HG03558 (cell line): ENCODE results near the gene PRPF40B.

Source experiments
- ATAC-seq: cut with Tn5 transposase; IDR thresholded peaks from one replicate; pipeline ENCODE4 v1.9.1; 2021; ENCODE audit warnings: moderate number of reproducible peaks; ENCODE audit not compliant: unreplicated experiment; ENCODE audit errors: extremely low read depth

PRPF40B gene

DNA sequence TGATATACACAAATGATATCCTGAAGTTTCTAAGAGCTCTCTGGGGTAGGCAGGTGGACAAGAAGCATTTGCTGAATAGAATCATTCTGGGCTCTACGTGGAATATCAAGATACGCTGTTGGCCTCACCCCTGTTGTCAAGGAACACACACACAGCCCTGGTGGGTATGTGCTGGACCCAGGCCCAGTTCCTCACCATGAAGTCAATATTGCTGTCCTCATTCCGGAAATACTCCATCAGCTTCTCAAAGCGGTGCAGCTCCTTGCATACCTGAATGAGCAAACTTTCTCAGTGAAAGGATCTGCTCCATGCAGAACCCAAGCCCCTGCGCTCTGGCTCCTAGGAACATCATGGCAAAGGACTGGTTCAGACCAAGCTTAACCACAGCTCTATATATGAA is 31.4 kb downstream of the PRPF40B start:
- ATAC-seq, result no peak

DNA sequence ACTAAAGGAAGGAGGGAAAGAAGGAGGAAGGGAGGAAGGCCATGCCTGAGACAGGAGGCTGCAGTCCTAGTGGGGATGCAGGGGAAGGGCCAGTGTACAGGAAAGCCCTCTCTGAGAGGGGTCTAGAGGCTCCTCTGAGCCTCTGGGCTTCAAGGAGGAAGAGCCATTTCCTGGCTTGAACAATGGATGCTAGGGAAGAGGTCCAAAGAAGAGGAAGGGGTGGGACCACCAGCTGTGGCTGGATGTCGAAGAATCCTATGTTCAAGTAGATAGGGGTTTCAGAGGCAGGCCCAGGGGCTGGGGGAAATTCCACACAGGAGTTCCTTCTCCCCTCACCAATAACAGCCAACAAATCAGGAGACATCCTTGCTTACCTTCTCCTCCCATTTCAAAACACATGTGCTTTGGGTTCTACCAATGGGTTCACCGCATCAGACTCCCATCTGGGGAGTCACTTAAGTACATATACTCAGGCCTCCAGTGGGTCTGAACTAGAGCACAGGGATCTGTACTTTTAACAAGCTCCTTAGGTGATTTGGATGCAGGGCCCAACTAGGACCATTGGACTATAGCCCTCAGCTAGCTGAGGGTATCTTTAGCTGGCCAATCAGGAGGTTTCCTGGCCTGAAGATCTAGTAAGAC is 32.4 kb downstream of the PRPF40B start:
- ATAC-seq, result no peak

DNA sequence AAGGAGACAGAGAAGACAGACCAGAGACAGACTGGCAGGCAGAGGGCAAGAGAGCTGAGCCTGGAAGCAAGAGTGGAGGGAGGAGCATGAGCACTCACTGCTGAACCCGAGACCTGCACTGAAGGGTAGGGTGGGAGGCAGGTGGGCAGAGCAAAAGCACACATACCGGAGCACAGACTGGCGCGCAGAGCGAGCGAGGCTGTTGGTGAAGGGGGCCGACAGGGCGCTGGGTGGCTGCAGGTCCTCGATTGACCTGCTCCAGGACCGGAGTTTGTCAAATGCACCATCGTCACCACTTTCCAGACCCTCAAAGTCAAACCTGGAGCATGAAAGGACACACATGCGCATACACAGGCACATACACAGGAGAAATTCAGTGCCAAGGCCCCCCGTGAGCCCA is 34.9 kb downstream of the PRPF40B start:
- no peak for ATAC-seq

DNA sequence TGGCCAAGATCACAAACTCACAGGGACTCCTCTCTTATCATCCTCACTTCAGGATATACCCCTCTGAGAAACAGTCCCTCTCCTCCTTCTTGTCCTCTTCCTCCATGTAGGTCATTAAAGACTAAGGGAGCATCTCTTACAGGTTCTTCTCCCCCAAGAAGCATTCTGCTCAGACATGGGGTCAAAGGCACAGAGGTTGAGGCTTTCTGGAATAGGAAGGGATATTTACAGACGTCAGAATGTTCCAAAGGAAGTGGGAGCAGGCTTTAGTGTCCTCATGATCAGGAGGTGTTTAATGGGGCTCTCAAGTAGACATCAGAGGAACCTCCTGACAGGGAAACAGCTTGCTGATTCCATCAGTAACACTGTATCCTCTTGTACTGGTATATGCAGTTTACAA is 36.4 kb downstream of the PRPF40B start:
- no peak for ATAC-seq

DNA sequence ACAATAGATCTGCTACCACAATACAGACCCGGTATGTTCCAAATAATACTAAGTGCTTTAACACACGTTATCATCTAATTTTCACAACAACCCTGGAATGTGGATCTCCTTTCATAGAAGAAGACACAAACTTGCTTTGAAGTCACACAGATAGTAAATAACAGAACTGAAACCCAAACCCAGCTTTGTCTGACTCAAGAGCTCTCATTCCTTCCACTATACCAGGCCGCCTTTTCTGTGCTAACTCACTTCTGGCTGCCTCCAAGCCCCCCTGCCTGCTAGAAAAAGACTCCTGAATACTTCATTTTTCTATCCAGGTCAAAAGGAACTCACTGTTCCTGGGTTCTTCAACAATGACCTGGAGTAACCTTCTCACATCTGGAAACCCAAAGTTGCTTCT is 37.8 kb downstream of the PRPF40B start:
- ATAC-seq, result no peak

DNA sequence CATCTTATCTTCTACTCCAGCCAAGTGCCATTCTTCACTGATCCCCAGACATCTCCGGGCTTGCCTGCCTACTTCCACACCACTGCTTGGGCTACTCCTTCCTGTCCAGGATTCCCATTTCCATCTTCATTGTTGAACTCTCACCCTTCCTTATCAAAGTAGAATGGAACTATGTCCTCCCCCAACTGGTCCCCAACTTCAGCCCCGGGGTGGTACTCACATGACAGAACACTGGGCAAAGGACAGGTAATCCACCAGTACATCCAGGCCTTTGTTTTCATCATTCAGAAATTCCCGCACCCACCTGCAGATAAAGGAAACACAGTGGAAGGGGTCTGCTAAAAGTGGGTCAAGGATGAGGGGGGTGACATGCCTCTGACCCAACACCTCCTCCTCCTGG is 38.4 kb downstream of the PRPF40B start:
- no peak for ATAC-seq

DNA sequence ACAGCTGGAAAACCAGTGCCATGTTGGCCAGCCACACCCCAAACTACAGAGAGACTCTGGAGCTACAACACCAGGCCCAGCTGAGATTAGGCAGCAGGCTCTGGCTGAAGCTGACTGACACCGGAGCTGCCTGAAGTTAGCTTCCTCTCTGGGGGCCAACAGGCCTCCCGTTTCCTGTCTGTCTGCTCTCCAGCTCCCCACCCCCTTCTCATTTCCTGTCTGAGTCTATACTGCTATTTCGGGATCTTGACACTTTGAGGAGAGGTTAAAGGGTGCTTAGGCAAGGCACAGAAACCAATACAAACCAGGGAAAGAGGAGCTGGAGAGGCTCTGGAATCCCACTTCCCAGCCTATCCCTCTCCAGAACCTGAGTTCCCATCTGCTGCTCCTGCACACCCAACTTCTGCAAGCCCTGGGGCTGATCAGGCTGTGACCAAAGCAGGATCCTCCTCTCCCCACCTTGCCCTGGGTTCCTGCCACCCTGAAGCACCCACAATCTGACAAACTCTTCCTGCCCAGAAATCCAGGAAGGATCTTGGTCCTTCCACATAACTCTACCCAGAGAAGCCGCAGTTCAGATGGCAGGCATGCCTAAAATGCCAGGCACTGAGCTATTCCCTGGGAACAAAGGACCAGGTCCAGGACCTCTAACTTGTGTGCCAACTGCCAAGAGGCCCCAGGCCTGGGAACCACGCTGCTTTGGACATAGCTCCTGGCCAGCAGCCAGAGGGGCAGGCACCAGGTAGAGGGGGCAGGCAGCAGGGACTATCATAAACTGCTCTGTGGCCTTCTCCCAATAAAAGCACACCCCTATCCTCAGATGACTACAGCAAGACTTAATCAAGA is 39.9 kb downstream of the PRPF40B start:
- no peak for ATAC-seq

DNA sequence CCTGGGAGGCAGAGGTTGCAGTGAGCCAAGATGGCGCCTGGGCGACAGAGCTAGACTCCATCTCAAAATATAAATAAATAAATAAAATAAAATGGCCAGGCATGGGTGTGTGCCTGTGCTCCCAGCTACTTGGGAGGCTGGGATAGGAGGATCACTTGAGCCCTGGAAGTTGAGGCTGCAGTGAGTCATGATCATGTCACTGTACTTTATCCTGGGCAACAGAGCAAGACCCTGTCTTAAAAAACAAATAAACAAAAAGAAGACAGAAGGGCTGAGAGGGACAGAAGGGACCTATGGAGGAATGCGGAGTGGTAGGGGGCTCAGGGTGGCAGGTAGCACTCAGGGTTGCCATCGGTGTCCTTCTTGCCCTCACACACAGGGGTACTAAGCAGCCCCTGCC is 40.8 kb downstream of the PRPF40B start:
- no peak for ATAC-seq

DNA sequence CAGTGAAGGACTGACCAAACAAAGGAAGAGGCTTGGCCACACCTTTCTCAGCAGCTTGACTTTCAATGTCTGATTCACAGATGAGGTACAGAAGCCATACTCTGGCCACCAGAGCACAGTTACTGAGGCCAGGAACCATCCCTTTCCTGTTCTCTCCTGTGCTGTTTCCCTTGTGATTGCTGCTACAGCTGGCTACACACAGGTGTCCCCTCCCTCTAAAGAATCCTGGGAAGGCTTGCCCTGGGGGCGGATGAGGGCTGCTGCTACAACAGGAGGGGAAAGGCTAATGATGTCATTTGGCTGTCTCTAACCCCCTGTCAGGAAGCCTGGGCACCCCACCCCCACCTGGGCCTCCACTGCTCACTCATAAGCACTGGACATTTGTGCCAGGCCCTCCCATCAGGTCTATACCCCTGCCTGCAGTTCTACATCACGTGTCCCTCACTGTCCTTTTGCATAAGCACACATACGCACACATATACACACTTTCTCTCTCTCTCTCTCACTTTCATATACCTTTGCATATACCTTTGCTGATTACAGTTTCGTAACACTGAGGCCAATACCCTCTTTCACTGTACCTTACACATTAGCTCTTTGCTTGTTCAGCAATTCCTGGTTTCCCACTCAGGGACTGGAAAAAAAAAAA is 41.4 kb downstream of the PRPF40B start:
- peak; percentile 63 for ATAC-seq

DNA sequence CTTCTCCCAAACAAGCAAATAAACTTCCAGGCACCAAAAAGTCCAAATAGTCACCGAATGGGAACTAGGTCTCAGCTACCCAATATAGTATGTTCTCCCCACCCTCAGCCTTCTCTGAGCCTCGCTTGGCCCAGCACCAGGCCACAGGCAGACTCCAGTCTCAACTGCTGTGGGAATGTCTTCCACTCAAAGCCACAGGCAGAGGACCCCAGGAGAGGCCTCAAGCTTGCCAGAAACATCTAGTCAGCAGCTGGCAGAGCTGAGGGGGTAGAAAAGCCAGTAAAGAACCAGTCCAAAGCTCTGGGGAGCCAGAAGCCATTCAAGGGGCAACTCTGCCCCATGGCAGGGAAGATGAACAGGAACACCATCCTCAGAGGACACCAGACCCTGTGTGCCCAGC is 42.0 kb downstream of the PRPF40B start:
- no peak for ATAC-seq

DNA sequence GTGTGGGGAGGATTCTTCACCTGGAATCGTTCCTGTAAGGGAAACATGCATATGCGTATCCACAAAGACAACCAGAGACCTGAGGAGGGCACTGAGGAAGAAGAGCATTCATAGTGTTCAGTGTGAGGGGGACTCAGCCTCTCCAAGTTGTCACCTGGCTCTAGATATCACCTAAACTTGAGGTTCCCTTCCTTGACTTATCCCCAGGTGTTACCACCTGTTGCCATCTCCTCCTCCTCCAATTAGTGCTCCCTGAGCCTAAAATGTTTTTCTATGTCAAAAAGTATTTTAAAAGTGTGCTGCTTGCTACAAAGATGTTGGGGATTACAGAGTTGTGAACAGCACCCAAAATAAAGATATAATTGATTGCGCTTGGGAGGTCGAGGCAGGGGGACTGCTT is 42.8 kb downstream of the PRPF40B start:
- ATAC-seq, result no peak

DNA sequence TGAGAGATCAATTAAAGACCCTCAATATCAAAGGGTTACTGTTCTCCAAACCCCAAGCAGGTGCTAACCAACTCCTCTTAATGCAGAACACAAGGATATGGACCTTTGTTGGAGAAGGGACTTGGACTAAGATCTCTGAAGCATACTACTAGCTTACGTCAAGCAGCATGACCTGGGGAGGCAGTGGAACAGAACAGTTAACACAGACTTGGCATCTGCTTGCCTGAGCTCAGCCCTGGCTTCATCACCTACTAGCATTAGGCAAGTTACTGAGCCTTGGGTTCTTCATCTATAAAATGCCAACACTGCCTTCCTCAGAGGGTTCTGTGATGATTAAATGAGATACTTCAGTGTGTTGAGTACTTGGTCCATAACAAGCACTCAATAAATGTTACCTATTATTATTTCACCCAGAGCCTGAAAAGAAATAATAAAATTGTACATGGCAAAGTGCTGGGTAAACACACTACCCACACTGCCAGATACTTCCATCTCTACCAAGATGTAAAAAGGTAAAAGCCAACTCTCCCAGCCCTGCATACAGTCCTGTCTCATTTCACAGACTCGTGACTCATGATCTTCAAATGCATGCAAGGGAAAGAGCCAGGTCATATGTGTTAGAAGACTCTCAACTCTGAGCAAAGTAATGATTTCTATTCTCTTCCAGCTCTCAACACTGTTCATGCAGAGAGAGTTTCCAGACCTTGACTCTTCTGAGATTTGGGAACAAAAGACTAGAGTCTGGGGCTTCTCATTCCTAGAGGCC is 44.1 kb downstream of the PRPF40B start:
- no peak for ATAC-seq

DNA sequence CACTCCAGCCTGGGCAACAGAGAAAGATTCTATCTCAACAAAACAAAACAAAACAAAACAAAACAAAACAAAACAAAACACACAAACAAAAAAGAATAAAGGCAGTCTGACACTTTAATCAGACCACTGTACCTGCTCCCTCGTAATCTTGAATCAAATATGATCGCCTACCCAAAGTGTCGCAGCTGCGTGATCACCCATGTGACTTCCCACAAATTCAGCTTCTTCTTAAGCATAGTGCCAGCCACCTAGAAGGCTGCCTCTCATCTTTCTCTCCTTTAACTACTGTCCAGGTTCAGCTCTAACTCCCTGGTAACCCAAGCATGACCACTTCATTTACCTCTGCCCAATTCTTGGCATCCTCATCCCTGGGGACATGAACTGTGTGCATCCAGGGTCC is 46.4 kb downstream of the PRPF40B start:
- no peak for ATAC-seq

DNA sequence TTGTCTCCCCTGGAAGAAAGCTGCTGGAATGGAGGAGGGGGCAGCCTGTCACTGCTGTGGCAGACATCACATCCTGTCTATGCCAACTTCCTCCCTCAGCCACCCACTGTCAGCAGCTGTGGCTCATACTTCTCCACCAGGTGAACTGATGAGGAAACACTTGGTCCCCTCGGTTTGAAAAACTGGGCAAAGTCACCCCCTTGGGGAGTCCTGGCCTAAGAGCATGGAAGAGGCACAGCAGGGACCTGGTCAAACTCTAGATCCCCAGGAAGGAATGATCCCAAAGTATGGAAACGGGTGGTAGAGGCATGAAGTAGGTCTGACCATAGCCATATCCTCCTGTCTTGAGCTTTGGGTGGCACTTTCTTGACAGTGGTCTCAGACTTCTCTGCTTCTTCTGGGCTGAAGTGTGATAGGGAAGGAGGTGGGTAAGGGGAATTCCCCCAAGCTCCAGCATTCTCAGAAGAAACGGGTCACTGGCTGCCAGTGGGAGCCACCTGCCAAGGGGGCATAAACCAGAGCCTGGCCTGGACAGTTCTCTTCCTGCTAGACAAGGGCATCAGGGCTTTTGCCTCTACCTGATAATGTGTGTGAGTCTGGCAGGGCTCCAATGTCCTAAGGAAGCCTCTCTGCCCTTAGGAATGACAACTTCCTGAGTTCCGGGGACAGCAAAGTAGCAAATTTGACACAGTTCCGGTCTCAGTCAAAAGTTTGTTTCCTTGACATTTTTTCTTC is 47.8 kb downstream of the PRPF40B start:
- ATAC-seq, result no peak

DNA sequence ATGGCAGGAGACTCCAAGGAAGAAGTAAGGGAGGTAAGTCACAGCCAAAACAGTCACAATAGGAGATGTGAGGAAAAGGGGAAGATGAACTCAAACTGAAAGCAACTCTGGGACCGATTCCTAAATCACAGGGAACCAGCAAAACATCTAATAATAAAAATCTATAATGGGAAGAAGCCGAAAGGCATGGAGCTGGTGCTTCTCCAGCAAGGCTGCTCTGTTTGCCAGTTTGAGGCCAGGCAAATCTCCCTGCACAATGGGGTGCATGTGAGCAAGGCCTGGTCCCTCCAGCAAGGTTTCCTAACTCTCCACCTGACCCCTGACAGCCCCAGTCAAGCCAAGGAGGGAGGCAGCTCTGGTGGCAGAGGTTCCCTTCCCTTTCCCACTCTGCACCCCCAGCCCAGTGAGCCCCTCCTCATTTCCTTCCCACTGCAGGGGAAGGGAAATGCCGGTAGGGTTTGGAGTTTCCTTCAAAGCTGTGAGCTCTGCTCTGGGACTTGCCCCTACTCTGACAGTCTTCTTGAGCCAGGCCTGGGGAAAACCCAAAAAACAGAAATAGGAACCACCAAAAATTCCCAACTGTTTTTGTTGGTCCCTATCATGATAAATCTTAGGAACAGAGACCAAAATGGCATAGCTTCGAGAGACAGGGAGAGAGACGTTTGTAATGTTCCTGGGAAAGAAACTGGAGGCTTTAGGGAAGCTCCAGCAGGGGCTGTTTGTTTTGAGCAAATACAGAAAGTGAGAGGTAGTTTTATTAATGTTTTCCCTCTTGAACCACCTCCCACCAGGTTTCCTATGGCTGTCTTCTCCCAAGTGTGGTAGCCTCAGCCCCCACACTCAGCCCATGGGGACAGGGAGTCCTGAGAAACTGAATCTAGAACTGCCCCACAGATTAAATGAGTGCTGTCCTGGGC is 49.2 kb downstream of the PRPF40B start:
- ATAC-seq, result no peak

DNA sequence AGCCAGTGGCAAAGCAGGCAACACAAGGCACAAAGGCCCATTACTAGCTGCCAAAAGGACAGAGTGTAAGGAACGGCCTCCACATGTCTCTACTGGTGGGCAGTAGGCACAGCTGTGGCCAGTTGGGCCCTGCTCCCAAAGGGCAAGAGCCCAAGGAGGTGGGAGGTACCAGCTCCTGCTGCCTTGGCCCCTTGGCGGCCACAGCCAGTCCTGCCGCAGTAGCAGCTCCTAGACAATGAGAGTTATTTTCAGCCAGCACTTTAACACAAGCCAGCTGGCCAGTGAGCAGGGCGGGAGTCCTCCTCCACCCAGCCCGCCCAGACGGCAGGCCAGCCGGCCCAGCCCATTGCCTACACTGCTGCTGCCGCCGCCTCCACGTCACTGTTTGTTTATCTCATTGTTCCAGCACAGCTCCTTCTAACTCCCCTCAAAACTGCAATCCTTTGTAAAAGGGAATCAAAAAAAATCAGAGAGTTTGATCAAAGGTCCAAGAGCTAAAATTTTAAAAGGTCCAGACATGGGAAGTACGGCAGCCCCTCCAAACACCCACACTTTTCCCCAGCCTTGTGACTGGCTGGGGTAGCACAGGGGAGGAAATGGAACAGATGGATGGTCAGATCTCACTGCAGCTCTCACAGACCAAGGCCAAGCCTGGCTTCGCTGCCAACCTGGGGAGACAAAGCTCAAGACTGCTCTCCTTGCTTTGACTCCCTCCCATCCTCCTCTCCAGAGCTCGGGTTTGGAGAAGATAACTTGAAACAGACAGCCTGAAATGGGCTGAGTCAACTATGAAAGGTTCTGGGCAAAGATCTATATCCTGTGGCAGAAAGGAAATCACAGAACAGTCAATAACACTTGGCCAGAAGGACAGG is 50.3 kb downstream of the PRPF40B start:
- ATAC-seq, result no peak

DNA sequence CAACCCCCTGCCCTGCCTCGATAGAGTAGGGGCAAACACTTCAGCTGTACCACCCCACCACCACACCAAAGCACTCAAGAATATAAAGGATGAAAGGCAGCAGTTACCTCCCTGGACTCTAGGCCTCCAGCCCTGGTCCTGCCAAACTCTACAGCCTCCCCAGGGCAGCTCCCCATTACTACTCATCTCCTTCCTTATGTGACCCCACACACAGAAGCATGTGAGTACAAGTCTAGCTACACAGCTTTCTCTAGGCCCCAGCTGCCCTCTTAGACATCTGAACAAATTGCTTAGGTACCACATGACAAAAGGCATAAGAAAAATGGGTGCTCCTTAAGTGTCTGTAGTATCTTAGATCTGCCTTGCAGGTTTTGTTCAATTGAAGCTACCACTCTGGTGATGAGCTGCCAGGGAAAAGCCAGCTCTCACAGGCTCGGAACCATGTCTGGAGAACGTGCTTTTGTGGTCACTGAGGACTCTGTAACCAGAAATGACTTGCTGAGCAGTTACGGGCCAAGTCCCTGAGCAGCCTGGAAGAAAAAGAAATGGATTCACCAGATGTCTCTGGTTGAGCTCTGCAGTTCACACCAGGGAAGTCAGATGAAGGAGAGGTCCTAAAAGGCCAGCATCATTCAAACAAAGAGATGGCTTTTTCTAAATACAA is 51.1 kb downstream of the PRPF40B start:
- no peak for ATAC-seq

DNA sequence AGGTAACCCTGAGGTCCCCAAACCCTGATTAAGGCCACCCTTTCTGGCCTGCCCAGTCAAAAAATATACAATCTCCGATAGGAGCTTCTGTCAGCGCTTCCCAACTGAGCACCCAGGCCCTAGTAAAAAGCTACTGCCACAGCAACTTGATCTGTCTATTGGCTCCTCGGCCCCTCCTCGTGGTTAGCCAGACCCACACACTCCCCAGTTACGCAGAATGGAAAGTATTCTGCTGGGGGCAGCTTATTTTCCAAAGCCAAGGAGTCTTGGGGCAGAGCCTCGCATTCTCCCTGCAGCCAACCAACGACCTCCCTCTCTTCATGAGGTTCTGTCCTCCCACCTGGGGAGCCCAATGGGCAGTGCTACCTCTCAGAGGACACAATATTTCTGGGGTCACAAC is 51.8 kb downstream of the PRPF40B start:
- no peak for ATAC-seq
